AG09309 (cell line): ENCODE measurements around the gene CAPZB.

Experiments used
- DNase-seq: peaks from one replicate; pipeline ENCODE4 v3.0.0-alpha.2; 2010; ENCODE audit warnings: low read depth
- H3K4me3 ChIP-seq: 2 replicates; pipeline ENCODE4 v1.5.1; 2011; ENCODE audit warnings: mild to moderate bottlenecking, low read depth, low read length, moderate library complexity; ENCODE audit not compliant: control insufficient read depth
- TF ChIP-seq, protein P1 (sequence below): IDR thresholded peaks from 2 replicates; pipeline ENCODE4 v1.5.1; 2011; ENCODE audit warnings: mild to moderate bottlenecking, low read depth, low read length, inconsistent platforms; ENCODE audit not compliant: insufficient read depth, control insufficient read depth; ENCODE audit errors: missing control alignments

The CAPZB gene

DNA sequence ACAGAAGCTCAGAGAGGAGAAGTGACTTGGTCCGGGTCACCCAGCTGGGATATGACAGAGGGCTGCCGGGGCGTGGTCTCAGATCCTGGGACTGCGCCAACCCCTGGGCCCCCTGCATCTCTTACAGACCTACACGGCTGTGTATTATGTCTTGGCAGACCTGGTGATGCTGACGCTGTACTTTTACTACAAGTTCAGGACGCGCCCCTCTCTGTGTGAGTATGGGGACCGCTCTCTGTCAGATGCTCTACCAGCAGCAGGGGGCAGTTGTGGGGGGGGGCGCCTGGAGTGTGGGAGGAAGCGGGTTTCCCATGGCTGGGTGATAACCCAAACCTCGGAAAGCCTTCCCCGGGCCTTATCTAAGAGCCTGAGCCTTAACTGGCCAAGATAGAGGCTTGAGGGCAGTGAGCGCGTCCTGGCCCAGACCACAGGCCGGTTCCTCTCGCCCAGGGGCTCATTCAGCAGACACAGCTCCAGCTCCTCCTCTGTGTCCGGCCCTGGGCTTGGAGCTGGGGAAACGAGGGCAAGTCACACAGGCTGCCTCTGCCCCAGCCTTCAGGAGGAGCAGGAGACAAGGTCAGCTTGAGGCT is 159.9 kb downstream of the CAPZB start:
- TF ChIP-seq, protein P1, sequence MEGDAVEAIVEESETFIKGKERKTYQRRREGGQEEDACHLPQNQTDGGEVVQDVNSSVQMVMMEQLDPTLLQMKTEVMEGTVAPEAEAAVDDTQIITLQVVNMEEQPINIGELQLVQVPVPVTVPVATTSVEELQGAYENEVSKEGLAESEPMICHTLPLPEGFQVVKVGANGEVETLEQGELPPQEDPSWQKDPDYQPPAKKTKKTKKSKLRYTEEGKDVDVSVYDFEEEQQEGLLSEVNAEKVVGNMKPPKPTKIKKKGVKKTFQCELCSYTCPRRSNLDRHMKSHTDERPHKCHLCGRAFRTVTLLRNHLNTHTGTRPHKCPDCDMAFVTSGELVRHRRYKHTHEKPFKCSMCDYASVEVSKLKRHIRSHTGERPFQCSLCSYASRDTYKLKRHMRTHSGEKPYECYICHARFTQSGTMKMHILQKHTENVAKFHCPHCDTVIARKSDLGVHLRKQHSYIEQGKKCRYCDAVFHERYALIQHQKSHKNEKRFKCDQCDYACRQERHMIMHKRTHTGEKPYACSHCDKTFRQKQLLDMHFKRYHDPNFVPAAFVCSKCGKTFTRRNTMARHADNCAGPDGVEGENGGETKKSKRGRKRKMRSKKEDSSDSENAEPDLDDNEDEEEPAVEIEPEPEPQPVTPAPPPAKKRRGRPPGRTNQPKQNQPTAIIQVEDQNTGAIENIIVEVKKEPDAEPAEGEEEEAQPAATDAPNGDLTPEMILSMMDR, result no peak
- DNase-seq, result no peak

DNA sequence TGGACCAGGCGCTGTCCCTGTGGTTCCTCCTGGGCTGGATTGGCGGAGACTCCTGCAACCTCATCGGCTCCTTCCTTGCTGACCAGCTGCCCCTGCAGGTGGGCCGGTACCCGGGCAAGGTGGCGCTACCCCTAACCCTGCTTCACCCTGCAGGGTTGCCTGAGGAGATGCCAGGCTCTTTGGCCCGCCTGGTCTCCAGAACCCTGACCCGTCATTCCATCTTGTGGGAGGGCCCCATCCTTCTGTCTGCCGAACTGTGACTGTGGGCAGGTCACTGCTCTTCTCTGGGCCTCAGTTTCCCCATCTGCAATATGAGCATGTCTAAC is 160.7 kb downstream of the CAPZB start:
- H3K4me3 ChIP-seq, result no peak overlapping the region
- DNase-seq, result no peak
- TF ChIP-seq, protein P1, result no peak

More for the DNA sequence above, 159.9 kb downstream of the CAPZB start:
- H3K4me3 ChIP-seq, result no peak overlapping the region

DNA sequence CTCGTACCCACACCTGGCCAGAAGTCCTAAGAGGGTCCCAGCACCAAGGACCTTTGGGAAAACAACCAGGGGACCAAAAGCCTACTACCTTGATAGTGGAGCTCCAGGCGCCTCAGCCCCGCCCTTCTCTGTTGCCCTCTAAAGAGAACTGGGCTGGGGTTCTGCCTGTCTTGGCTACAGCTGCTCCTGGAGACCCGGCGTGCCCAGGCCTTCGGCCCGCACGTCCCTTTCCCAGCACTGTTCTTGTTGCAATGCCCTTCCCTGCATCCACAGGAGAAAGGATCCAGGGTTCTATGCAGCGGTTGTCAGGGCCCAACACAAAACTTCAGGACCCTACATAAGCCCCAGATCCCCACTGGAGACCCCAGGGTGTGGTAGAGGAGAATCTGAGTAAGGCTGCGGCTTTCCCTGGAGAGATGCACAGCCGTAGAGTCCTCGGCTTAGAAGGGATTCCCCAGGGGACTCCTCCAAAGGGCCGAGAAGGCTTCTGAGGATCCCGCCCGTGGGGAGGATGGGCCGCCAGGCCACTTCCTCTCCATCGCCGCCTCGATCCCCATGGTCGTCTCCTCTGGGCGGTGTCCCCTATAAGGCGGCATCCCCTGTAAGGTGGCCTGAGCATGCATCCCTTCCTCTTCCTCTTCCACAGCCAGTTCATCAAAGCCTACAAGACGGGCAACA is 161.2 kb downstream of the CAPZB start:
- TF ChIP-seq, protein P1, result no peak
- DNase-seq, result no peak
- H3K4me3 ChIP-seq, result no peak overlapping the region

DNA sequence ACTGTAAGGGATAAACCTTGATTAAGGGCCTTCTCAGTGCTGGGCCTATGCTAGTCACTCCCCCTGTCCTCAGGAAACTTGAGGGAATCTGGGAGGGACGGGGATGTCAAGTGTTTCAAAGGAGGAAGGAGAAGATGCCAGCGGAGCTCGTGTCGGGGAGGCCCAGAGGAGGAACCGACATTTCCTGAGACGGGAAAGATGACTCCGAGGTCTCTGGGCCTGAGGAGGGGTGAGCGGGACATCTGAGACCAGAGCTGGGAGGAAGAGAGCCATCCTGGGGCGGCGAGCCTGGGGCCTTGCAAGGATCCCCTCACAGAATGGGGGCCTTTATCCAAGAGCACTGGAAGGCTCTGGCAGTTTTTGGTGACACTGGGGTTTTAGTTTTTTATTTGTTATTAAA is 162.9 kb downstream of the CAPZB start:
- no peak overlapping the region for H3K4me3 ChIP-seq
- no peak for DNase-seq
- TF ChIP-seq, protein P1, result no peak

DNA sequence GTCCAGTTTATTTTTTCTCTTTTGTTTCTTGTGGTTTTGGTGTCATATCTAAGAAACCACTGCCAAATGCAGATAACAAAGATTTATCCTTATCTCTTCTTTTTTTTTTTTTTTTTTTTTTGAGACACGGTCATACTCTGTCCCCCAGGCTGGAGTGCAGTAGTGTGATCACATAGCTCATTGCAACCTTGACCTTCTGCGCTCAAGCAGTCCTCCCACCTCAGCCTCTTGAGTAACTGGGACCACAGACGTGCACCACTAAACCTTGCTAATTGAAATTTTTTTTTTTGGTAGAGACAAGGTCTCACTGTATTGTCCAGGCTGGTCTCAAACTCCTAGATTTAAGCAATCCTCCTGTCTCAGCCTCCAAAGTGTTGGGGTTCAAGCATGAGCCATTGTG is 164.3 kb downstream of the CAPZB start:
- H3K4me3 ChIP-seq, result no peak overlapping the region
- TF ChIP-seq, protein P1, result no peak
- DNase-seq, result no peak

DNA sequence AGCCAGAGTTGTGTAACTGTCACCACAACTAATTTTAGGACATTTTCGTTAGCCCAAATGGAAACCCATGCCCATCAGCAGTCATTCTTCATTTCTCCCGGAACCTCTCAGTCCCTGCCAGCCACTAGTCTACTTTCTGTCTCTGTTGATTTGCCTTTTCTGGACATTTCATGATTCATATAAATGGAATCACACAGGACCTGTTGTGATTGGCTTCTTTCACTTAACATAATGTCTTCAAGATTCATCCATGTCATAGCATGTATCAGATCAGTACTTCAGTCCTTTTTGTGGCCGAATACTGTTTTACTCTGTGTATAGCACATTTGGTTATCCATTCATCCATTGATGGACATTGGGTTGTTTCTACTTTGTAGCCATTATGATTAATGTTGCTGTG is 166.1 kb downstream of the CAPZB start:
- TF ChIP-seq, protein P1, result no peak
- DNase-seq, result no peak
- no peak overlapping the region for H3K4me3 ChIP-seq
